T-helper 22 cell (primary cell): ENCODE data around the gene DPYSL4.
A peak's percentile ranks its signal among the peaks of the same experiment; 100 is the strongest.

Experiments
- DNase-seq: peaks from one replicate; pipeline ENCODE4 v3.0.0-alpha.2; 2020; ENCODE audit warnings: low read depth

The DPYSL4 gene

GRCh38 chr10:132178672-132179545 is 7.8 kb upstream of the DPYSL4 start:
- no peak for DNase-seq

DNA sequence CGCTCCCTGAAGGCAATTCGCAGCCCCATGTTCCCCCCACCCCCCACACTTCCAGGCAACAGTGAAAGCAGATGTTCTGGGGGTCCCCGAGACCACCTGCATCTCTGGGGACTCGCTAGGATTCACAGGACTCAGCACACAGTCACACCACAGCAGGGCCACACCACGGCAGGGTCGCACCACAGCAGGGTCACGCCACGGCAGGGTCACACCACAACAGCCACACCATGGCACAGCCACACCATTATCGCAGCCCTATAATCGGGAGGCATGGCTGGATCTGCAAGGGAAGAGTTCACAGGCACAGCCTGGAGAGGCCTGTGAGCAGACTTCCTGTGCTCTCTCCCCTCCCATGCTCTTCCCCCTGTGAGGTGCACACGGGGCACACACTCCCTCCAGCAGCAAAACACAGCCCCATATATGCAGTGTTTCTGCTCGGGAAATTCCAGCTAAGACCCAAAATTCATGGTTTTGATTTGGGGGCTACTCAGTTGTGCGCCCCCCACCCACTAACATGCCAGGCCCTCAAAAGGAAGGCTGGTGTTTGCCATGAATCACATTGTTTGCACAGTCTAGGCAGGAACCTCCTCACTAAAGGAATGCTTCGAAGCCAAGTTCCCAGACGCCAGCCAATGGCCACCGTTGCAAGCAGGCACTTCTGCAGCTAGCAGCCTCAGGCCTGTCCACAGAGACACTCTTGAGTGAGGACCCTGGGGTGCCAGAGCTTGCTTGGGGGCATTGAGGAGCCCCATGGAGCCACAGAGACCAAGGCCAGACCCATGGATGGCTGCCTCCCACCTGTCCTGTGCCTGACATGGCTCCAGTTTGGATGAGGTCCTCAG is 7.0 kb upstream of the DPYSL4 start:
- no peak for DNase-seq

GRCh38 chr10:132180736-132181135 is 6.0 kb upstream of the DPYSL4 start:
- DNase-seq = no peak

- no peak for DNase-seq
These were observed 4.9 kb upstream of the DPYSL4 start for GRCh38 chr10:132181691-132182425.

- DNase-seq = no peak
These were observed 4.2 kb upstream of the DPYSL4 start for GRCh38 chr10:132182591-132182990.

- DNase-seq = no peak
These were observed 3.7 kb upstream of the DPYSL4 start for GRCh38 chr10:132183046-132183445.

- DNase-seq = no peak
These were observed 1.7 kb upstream of the DPYSL4 start for GRCh38 chr10:132184816-132185593.

DNA sequence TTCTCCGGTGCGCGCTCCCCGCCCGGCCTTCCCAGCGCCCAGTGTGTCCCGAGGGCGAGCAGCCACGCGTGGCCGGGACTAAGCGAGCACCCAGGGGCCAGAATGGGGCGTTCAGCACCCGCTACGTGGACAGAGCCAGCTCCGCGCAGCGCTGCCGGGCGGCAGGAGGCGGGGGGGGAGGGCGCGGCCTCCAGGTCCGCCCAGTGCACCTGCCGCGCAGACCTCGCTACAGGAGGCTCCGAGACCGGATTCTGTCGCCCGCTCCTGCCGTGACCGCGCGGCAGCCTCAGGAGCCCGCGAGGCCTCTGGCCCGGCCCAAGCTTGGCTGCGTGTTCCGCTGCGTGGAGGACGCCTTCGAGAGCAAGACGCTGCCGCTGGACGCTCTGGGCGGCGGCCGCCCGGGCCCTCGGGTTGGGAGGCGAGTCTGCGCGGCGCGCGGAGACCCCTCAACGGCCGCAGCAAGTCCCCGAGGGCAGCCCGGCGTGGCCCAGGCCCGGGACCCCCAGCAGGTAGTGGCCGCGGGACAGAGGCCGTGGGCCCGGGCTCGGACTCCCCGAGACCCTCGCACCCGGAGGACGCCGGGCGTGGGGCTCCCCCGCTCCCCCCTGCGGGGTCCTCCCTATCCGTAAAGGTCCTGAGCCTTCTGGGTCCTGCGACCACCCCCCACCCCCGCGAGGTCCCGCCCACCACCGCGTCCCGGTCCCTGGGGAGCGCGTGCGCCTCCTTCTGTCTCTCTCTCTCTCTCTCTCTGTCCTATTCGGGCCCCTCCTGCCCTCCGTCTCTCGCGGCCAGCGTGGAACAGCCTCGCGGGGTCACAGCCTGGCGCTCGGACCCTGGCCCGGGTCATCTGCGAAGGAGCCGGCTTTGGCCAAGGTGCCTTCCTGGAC is 904 bp upstream of the DPYSL4 start:
- DNase-seq = peak; percentile 23

GRCh38 chr10:132187430-132188138 is 836 bp downstream of the DPYSL4 start:
- DNase-seq = no peak

DNA sequence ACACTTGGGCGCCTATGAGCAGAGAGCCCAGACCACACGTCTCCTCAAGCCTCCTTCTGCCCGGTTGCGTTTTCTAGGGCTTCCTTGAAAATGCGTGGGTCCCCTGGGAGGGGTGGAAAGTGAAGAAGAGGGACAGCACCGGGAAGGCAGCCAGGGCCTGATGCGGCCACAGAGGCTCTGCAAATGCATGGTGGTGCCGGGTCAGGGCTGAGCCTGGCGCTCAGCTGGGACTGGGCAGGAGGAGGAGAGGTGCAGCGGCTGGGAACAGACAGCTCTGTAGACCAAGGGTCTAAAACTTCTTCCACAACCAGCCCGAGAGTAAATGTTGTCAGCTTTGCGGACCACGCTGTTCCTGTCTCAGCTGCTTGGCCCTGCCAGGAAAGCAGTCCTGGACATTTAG is 1.6 kb downstream of the DPYSL4 start:
- DNase-seq = no peak

GRCh38 chr10:132189016-132189415 is 2.3 kb downstream of the DPYSL4 start:
- no peak for DNase-seq

DNA sequence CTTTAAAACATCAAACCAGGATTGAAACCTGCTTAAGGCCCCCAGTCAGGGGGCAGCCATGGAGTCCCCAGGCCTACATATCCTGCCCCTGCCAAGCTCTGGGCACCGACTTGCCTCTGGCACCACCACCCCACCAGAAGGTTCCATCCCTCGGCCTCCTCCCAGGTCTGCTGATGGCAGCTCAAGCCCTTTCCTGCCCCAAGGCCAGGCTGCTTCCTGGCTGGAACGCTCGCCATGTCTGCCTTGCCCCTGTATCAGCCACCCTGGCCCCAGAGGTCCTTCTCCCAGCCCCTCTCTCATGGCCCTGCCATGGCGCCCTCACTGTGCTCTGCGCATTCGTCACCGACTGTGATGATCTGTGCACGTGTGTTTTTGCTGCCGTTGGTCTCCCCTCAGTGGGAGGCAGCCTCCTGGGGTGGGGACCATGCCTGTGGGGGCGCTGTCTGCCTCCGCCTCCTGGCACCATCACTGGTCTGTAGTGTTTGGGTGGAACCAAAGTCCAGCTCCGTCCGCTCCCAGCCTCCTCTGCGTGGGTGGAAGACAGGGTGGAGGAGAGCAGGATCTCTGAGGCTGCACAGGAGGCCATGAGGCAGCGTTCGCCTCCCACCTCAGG is 3.2 kb downstream of the DPYSL4 start:
- DNase-seq = no peak

DNA sequence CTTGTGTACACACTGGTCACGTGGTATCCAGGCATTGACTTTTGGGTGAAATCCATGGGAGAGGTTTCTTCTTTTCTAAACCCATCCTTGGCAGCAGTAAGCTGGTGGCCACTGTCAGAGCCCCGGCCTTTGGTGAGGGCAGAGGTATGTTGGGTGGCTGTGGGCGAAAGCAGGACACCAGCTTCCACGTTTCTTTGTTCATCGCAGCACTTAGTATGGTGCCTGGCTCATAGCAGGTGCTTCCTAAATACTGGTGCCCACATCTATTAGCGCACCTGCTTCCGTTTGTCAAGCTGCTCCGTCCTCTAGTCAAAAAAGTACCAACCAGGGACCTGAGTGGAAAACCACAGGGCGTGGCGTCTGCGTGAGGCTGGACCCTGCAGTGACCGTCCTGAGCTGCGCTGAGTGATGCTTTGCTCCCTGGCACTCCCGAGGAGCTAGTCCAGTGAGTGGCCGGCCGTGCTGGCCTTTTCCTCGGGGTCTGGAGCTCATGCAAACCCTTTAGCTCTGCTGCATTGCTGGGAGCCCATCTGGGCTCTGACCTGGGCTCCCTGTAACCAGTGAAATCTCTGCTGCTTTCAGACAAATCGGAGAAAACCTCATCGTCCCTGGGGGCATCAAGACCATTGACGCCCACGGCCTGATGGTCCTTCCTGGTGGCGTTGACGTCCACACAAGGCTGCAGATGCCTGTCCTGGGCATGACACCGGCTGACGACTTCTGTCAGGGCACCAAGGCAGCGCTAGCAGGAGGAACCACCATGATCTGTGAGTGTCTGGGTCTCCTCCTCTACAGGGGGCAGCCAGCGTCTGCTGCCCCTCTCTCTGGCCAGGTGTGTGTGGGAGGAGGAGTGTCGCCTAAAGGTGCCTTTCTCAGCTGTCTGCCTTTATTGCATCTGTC is 5.6 kb downstream of the DPYSL4 start:
- DNase-seq = no peak

DNA sequence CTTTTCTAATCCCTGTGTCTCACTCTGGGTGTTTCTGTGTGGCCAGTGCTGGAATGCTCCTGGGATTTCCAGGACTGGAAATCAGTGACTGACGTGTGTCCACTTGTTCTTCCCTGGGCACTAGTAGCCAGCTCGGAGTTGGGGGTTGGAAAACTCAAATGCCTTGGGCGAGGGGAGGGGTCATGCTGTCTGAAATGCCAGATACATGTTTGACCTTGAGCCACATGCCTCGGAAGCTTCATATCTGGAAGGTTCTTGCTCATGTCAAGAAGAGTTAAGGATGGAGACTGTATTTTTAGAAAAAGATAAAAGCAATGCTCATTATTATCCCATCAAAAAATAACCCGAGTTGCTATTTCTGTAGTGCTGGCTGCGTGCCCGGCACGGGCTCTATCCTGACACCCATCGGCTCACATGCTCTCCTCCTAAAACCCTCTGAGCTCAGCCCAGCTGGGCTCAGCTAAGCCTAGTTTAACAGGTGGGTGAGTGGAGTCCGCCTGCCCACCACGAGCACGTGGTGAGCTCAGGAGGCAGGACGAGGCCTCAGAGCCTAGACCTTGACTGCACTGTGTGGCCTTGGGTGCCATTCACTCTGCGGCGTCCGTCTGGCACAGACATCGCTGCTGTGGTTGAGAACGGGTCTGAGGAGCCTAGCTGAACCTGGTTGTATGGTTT is 6.4 kb downstream of the DPYSL4 start:
- no peak for DNase-seq

- DNase-seq = no peak
These were observed 7.3 kb downstream of the DPYSL4 start for GRCh38 chr10:132193907-132194552.

- no peak for DNase-seq
These were observed 8.0 kb downstream of the DPYSL4 start for GRCh38 chr10:132194726-132195125.

DNA sequence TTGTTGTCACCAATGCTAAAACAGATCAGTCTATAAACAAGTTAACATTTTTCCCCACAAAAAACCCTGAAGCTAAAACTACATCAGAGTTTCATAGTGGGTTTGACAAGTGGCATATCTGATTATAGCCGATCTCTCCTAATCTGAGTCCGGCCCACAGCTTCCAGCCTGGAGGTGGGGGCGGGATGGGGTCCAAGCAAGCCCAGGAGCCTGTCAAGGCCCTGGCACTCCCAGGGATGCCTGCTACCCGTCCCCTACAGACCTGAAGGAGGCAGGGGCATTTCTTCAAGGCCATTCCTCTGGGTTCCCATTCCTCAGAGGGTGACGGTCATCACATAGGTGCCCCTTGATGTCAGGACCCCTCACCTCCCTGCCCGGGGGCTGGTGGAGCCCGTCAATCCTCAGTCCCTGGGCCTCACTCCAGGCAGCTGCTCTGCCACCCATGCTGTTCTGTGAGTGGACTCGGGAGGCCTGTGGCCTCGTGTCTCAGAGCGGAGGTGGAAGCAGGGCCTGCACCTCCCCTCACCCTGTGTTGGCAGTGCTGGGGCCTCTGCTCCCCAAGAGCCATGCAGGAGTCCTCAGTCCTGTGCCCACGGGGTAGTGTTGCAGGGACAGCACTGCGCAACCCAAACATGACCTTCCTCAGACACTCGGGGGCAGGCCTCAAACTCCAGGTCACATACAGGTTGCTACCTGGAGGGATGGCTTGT is 8.8 kb downstream of the DPYSL4 start:
- DNase-seq = no peak
